HL-60 (cell line): ENCODE results near the gene PORCN.

ENCODE experiments used
- DNase-seq, 2 experiments: peaks; one replicate each; pipeline ENCODE4 v3.0.0-alpha.2; 2010 to 2020; ENCODE audit warnings: low read depth in 1 of 2, low spot score in 1 of 2
- H3K27ac ChIP-seq: fragments of 250-450 bp; sonication (Bioruptor Pico); replicated peaks from 2 replicates; pipeline ENCODE4 v1.5.1; 2020; ENCODE audit warnings: mild to moderate bottlenecking, moderate library complexity
- H3K27me3 ChIP-seq: fragments of 250-450 bp; sonication (Bioruptor Pico); 2 replicates; pipeline ENCODE4 v1.5.1; 2021; ENCODE audit warnings: mild to moderate bottlenecking, moderate library complexity; ENCODE audit not compliant: insufficient read depth, poor library complexity, severe bottlenecking
- H3K4me3 ChIP-seq: replicated peaks from 2 replicates; pipeline ENCODE4 v1.5.1; 2011; ENCODE audit warnings: mild to moderate bottlenecking, control low read depth, low read length; ENCODE audit not compliant: insufficient read depth
- CTCF ChIP-seq: IDR thresholded peaks from one replicate; pipeline ENCODE4 v1.5.1; 2011; ENCODE audit warnings: low read length, control low read depth, inconsistent platforms; ENCODE audit not compliant: insufficient read depth
- GABPA ChIP-seq: IDR thresholded peaks from 2 replicates; pipeline ENCODE4 v1.6.1; 2012; ENCODE audit warnings: low read depth
- POLR2AphosphoS5 ChIP-seq: IDR thresholded peaks from 2 replicates; pipeline ENCODE4 v1.6.1; 2012; ENCODE audit warnings: low read depth
- REST ChIP-seq: IDR thresholded peaks from 2 replicates; pipeline ENCODE4 v1.6.1; 2012; ENCODE audit warnings: low read depth; ENCODE audit not compliant: insufficient replicate concordance
- SPI1 ChIP-seq: IDR thresholded peaks from 2 replicates; pipeline ENCODE4 v1.6.1; 2012; ENCODE audit warnings: low read depth, mild to moderate bottlenecking, borderline replicate concordance

Gene PORCN

GRCh38 chrX:48513670-48514069 lies 4.9 kb downstream of the PORCN start:
- Histone ChIP-seq H3K27ac (no peak overlapping the region), H3K27me3 (no peaks in the 10 kb centered on the region), H3K4me3 (no peak overlapping the region)
- TF ChIP-seq GABPA, result no peak
- no peak for TF ChIP-seq POLR2AphosphoS5
- TF ChIP-seq CTCF, result no peak
- no peak for TF ChIP-seq SPI1
- TF ChIP-seq REST, result no peak
- no peak for DNase-seq

- no peak for DNase-seq
- TF ChIP-seq GABPA (no peak), POLR2AphosphoS5 (no peak), CTCF (no peak), REST (no peak), SPI1 (no peak)
- Histone ChIP-seq H3K4me3 (no peak overlapping the region), H3K27ac (no peak overlapping the region), H3K27me3 (no peaks in the 10 kb centered on the region)
These were observed 5.5 kb downstream of the PORCN start for GRCh38 chrX:48514126-48514806.

GRCh38 chrX:48514868-48515460 lies 6.2 kb downstream of the PORCN start:
- TF ChIP-seq CTCF (no peak), SPI1 (no peak), GABPA (no peak), POLR2AphosphoS5 (no peak), REST (no peak)
- Histone ChIP-seq H3K27ac (no peak overlapping the region), H3K4me3 (no peak overlapping the region), H3K27me3 (no peaks in the 10 kb centered on the region)
- no peak for DNase-seq
